Measurements from ENCODE around the gene ELOVL1. TPM values are rescaled to one million over a fixed set of nuclear protein-coding genes. Genes with fewer than 3 reads are reported as not detected.
A peak's percentile ranks its signal among the peaks of the same experiment; 100 is the strongest.

The ELOVL1 gene
- total and polyA plus RNA-seq, 2 of the 13 experiments (the other 11 are each of a cell fraction or from before 2014, with no cell fraction given), result 55.2 to 77.4 TPM

DNA sequence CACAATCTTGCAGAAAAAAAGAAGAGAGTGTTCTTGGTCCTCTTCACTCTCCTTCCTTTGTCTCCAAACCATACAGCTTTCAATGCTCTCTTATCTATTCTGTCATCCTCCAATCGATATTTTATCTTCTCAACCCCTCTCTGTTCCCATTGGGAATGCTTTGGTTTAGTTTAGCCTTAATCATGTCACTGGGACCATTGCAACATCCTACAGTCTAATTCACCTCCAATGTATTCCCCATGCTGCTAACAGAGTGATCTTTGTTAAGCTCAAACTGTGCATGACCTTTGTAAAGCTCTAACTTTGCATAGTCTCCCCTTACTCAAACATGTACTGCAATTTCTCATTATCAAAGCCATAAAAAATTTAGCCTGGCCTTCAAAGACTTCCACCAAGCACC lies 27.3 kb downstream of the ELOVL1 start (continued):
- TF ChIP-seq ZNF510 (CRISPR knock-in tag; IDR thresholded peaks at IDR 0.05; ENCODE audit: low read depth) (no peak), POLR2AphosphoS2 (IDR thresholded peaks at IDR 0.05; ENCODE audit: low read depth, low read length) (no peak), PREB (CRISPR knock-in tag; IDR thresholded peaks at IDR 0.05) (no peak), IKZF4 (CRISPR knock-in tag; IDR thresholded peaks at IDR 0.05; ENCODE audit: borderline replicate concordance, low read depth, not compliant biosample characterization) (no peak), NR2F6 (IDR thresholded peaks at IDR 0.05) (peak; percentile 47), NR2F6 (CRISPR knock-in tag; IDR thresholded peaks at IDR 0.05) (peak; percentile 49; the same call in 1 of the 2 replicates), ARNT (IDR thresholded peaks at IDR 0.05) (no peak), RFX5 (IDR thresholded peaks at IDR 0.05; ENCODE audit: low read depth, low read length) (no peak), IRF2 (CRISPR knock-in tag; IDR thresholded peaks at IDR 0.05) (no peak), U2AF2 (IDR thresholded peaks at IDR 0.05; ENCODE audit: low read depth, low read length) (no peak), KAT7 (CRISPR knock-in tag; IDR thresholded peaks at IDR 0.05; ENCODE audit: borderline replicate concordance) (no peak), ZNF660 (CRISPR knock-in tag; IDR thresholded peaks at IDR 0.05; ENCODE audit: borderline replicate concordance, low read depth) (no peak), KLF13 (CRISPR knock-in tag; IDR thresholded peaks at IDR 0.05) (no peak), ZNF720 (CRISPR knock-in tag; IDR thresholded peaks at IDR 0.05) (no peak), POGK (CRISPR knock-in tag; conservative IDR thresholded peaks at IDR 0.05) (no peak), CENPT (CRISPR knock-in tag; IDR thresholded peaks at IDR 0.05; ENCODE audit: low read depth) (no peak), ZBTB26 (CRISPR knock-in tag; IDR thresholded peaks at IDR 0.05; ENCODE audit: borderline replicate concordance) (no peak), ZNF253 (CRISPR knock-in tag; IDR thresholded peaks at IDR 0.05; ENCODE audit: borderline replicate concordance) (no peak)
- TF ChIP-seq, protein P1, sequence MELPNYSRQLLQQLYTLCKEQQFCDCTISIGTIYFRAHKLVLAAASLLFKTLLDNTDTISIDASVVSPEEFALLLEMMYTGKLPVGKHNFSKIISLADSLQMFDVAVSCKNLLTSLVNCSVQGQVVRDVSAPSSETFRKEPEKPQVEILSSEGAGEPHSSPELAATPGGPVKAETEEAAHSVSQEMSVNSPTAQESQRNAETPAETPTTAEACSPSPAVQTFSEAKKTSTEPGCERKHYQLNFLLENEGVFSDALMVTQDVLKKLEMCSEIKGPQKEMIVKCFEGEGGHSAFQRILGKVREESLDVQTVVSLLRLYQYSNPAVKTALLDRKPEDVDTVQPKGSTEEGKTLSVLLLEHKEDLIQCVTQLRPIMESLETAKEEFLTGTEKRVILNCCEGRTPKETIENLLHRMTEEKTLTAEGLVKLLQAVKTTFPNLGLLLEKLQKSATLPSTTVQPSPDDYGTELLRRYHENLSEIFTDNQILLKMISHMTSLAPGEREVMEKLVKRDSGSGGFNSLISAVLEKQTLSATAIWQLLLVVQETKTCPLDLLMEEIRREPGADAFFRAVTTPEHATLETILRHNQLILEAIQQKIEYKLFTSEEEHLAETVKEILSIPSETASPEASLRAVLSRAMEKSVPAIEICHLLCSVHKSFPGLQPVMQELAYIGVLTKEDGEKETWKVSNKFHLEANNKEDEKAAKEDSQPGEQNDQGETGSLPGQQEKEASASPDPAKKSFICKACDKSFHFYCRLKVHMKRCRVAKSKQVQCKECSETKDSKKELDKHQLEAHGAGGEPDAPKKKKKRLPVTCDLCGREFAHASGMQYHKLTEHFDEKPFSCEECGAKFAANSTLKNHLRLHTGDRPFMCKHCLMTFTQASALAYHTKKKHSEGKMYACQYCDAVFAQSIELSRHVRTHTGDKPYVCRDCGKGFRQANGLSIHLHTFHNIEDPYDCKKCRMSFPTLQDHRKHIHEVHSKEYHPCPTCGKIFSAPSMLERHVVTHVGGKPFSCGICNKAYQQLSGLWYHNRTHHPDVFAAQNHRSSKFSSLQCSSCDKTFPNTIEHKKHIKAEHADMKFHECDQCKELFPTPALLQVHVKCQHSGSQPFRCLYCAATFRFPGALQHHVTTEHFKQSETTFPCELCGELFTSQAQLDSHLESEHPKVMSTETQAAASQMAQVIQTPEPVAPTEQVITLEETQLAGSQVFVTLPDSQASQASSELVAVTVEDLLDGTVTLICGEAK (IDR thresholded peaks at IDR 0.05), result no peak
- TF ChIP-seq, protein P1 (CRISPR knock-in tag; IDR thresholded peaks at IDR 0.05), result no peak
